Fibroblast of lung (primary cell): ENCODE data around the gene PPP3CB.

Experiments used
- EZH2 ChIP-seq: IDR thresholded peaks from 2 replicates; pipeline ENCODE4 v1.5.1; 2012; ENCODE audit warnings: low read length, control low read depth, mild to moderate bottlenecking; ENCODE audit errors: missing control alignments
- TF ChIP-seq, protein P1 (sequence below), 2 donors: IDR thresholded peaks in 1 of 2; conservative IDR thresholded peaks in 1 of 2; 1 replicate in 1 of 2; 2 replicates in 1 of 2; pipeline ENCODE4 v1.5.1; 2011 to 2012; ENCODE audit warnings: low read length in 2 of 2, control low read depth in 1 of 2, inconsistent platforms in 1 of 2, low read depth in 1 of 2, mild to moderate bottlenecking in 1 of 2

DNA sequence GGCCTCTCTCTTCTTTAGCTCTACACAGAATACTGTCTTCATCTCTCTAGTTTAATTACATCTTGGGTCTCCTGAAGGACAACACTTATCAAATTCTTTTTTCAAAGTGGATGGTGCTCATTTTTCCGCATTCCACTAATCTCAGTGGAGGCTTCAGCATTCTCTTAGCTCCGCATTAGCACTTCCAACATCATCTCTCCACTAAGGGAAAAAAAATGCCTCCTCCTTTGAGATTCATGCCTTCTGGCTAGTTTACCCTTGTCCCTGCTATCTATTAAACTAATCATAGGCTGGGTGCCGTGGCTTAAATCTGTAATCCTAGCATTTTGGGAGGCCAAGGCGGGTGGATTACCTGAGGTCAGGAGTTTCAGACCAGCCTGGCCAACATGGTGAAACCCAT lies 9.2 kb downstream of the PPP3CB start:
- TF ChIP-seq, protein P1, sequence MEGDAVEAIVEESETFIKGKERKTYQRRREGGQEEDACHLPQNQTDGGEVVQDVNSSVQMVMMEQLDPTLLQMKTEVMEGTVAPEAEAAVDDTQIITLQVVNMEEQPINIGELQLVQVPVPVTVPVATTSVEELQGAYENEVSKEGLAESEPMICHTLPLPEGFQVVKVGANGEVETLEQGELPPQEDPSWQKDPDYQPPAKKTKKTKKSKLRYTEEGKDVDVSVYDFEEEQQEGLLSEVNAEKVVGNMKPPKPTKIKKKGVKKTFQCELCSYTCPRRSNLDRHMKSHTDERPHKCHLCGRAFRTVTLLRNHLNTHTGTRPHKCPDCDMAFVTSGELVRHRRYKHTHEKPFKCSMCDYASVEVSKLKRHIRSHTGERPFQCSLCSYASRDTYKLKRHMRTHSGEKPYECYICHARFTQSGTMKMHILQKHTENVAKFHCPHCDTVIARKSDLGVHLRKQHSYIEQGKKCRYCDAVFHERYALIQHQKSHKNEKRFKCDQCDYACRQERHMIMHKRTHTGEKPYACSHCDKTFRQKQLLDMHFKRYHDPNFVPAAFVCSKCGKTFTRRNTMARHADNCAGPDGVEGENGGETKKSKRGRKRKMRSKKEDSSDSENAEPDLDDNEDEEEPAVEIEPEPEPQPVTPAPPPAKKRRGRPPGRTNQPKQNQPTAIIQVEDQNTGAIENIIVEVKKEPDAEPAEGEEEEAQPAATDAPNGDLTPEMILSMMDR (conservative IDR thresholded peaks at IDR 0.05 in 1 of 2, IDR thresholded peaks at IDR 0.05 in 1 of 2; ENCODE audit: low read depth in 1 of 2, low read length in 2 of 2) = no peak
- no peak for TF ChIP-seq EZH2
